GM12873 (cell line): ENCODE measurements around the gene MORC4.

Experiments
- CTCF ChIP-seq: IDR thresholded peaks from 2 replicates; pipeline ENCODE4 v1.5.1; 2012; ENCODE audit warnings: low read depth, mild to moderate bottlenecking, moderate library complexity, low read length, control low read depth; ENCODE audit not compliant: insufficient read depth; ENCODE audit errors: missing control alignments

The MORC4 gene

GRCh38 chrX:107000013-107000515 is at the start of gene MORC4:
Gene MORC4, minus strand, starts transcription at chrX:107000212. Its CDS starts 243 bp downstream, at chrX:106999969.
- no peak for TF ChIP-seq CTCF

GRCh38 chrX:107047622-107048021 is 47.6 kb upstream of the MORC4 start:
- TF ChIP-seq CTCF, result no peak

- TF ChIP-seq CTCF, result no peak
Measured at GRCh38 chrX:107029752-107030151, 29.7 kb upstream of the MORC4 start.

- TF ChIP-seq CTCF, result peak; percentile 60
Measured at GRCh38 chrX:107025545-107025944, 25.5 kb upstream of the MORC4 start.

GRCh38 chrX:107014936-107015335 is 14.9 kb upstream of the MORC4 start:
- no peak for TF ChIP-seq CTCF

GRCh38 chrX:107008034-107008433 is 8.0 kb upstream of the MORC4 start:
- no peak for TF ChIP-seq CTCF

GRCh38 chrX:106999002-106999975 is 723 bp downstream of the MORC4 start:
- TF ChIP-seq CTCF, result peak; percentile 55
